Glutamatergic neuron (in vitro differentiated cells): Measurements from ENCODE around the gene PHACTR3. TPM values are rescaled to one million over a fixed set of nuclear protein-coding genes. Genes with fewer than 3 reads are reported as not detected.

ENCODE experiments used
- DNase-seq: peaks from one replicate; pipeline ENCODE4 v3.0.0; 2022
- H3K27ac Mint-ChIP-seq: one replicate; pipeline ENCODE4 v1.8.0; 2020; ENCODE audit warnings: mild to moderate bottlenecking, mixed read lengths, inconsistent platforms; ENCODE audit not compliant: unreplicated experiment
- H3K27me3 Mint-ChIP-seq: one replicate; pipeline ENCODE4 v1.8.0; 2020; ENCODE audit warnings: mild to moderate bottlenecking, moderate library complexity, mixed read lengths, inconsistent platforms; ENCODE audit not compliant: unreplicated experiment
- H3K36me3 Mint-ChIP-seq: one replicate; pipeline ENCODE4 v1.8.0; 2020; ENCODE audit warnings: mild to moderate bottlenecking, mixed read lengths, inconsistent platforms; ENCODE audit not compliant: unreplicated experiment
- H3K4me1 Mint-ChIP-seq: one replicate; pipeline ENCODE4 v1.8.0; 2020; ENCODE audit warnings: mild to moderate bottlenecking, low read depth, mixed read lengths, inconsistent platforms; ENCODE audit not compliant: unreplicated experiment
- H3K4me3 Mint-ChIP-seq: one replicate; pipeline ENCODE4 v1.8.0; 2020; ENCODE audit warnings: mild to moderate bottlenecking, mixed read lengths, inconsistent platforms; ENCODE audit not compliant: unreplicated experiment
- H3K9me3 Mint-ChIP-seq: one replicate; pipeline ENCODE4 v1.8.0; 2020; ENCODE audit warnings: mild to moderate bottlenecking, moderate library complexity, mixed read lengths, inconsistent platforms; ENCODE audit not compliant: unreplicated experiment
- total RNA-seq: library from RNA; stranded (reverse); fragmentation: NEBNext Ultra II Directional; extraction: Animal tissue kit (Norgen Biotek cat#: 25700); gene quantifications from one replicate; pipeline ENCODE4 v1.2.1, GENCODE V29; 2021; ENCODE audit not compliant: unreplicated experiment
- TF ChIP-seq, protein P1 (sequence below): fragments of 200-600 bp; sonication (generic); IDR thresholded peaks from one replicate; pipeline ENCODE4 v1.5.0; 2021; ENCODE audit not compliant: partially characterized antibody, unreplicated experiment

The PHACTR3 gene
- total RNA-seq, 1 donor from 2014 or later: 37.0 TPM

DNA sequence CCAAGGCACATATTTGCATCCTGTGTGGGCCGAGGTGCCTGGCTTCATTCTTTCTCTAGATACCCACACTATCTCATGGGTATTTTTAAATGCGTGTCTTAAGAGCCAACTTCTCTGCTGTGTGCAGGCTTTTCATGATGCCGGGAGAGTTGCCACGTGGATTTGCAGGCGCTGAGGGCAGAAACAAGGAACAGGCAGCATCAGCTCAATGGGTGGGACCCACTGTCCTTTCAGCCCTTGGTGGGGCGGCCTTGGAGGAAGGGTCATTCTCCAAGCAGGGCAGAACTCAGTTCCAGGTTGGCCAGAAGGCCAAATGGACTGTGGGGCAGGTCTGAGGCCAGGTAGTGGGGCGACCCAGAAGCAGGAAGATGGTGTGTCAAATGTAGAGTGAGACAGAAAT is 84.7 kb downstream of the PHACTR3 start:
- TF ChIP-seq, protein P1, sequence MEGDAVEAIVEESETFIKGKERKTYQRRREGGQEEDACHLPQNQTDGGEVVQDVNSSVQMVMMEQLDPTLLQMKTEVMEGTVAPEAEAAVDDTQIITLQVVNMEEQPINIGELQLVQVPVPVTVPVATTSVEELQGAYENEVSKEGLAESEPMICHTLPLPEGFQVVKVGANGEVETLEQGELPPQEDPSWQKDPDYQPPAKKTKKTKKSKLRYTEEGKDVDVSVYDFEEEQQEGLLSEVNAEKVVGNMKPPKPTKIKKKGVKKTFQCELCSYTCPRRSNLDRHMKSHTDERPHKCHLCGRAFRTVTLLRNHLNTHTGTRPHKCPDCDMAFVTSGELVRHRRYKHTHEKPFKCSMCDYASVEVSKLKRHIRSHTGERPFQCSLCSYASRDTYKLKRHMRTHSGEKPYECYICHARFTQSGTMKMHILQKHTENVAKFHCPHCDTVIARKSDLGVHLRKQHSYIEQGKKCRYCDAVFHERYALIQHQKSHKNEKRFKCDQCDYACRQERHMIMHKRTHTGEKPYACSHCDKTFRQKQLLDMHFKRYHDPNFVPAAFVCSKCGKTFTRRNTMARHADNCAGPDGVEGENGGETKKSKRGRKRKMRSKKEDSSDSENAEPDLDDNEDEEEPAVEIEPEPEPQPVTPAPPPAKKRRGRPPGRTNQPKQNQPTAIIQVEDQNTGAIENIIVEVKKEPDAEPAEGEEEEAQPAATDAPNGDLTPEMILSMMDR: no peak
- peaks cover 5% of the 10 kb centered on the region for H3K4me1 Mint-ChIP-seq
- H3K27ac Mint-ChIP-seq: no peak overlapping the region
- H3K36me3 Mint-ChIP-seq: peaks cover 10% of the 10 kb centered on the region
- H3K4me3 Mint-ChIP-seq: no peak overlapping the region
- peaks cover 1% of the 10 kb centered on the region for H3K9me3 Mint-ChIP-seq
- peaks cover 4% of the 10 kb centered on the region for H3K27me3 Mint-ChIP-seq
- no peak for DNase-seq

DNA sequence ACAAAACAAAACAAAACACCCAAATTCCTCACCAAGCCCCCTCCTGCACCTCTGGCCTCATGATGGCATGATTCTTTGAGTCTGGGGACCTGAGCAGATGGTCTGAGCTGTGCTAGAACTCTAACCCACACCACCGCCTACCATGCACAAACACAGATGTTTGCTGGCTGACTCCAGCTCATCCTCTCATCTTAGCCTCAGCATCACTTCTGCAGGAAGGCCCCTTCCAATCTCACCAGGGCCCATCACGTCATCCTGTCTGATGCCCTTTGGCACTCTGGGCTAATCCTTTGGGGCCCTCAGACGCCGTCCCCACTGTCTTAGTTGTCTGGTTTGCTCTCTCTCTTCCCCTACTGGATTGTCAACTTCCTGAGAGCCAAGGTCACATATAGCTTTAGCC is 85.8 kb downstream of the PHACTR3 start:
- DNase-seq: no peak
- Mint-ChIP-seq H3K9me3 (peaks cover 1% of the 10 kb centered on the region), H3K36me3 (peaks cover 10% of the 10 kb centered on the region), H3K4me3 (no peak overlapping the region), H3K27me3 (peaks cover 5% of the 10 kb centered on the region), H3K27ac (no peak overlapping the region), H3K4me1 (peaks cover 5% of the 10 kb centered on the region)
- TF ChIP-seq, protein P1: no peak

DNA sequence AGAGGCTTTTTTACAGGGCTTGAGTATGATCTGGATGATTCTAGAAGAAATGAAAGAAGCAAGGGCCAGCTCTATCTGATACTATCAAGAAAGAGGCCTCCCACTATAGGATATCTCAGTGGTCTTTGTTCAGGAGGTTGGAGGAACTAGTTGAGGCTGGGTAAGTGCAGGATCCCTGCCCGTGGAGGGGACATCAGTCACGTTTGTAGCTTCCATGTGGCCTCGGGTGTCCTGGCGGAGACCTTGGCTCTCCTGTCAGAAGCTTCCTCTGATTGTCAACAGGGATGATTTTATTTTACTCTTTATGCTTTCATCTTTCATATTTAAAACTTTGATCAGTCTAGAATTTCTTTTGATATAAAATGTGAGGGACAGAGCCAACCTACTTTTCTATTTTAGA is 86.6 kb downstream of the PHACTR3 start:
- no peak overlapping the region for H3K27ac Mint-ChIP-seq
- peaks cover 1% of the 10 kb centered on the region for H3K9me3 Mint-ChIP-seq
- no peak for DNase-seq
- TF ChIP-seq, protein P1: no peak
- peaks cover 5% of the 10 kb centered on the region for H3K4me1 Mint-ChIP-seq
- H3K27me3 Mint-ChIP-seq: peaks cover 5% of the 10 kb centered on the region
- no peak overlapping the region for H3K4me3 Mint-ChIP-seq
- peaks cover 10% of the 10 kb centered on the region for H3K36me3 Mint-ChIP-seq

DNA sequence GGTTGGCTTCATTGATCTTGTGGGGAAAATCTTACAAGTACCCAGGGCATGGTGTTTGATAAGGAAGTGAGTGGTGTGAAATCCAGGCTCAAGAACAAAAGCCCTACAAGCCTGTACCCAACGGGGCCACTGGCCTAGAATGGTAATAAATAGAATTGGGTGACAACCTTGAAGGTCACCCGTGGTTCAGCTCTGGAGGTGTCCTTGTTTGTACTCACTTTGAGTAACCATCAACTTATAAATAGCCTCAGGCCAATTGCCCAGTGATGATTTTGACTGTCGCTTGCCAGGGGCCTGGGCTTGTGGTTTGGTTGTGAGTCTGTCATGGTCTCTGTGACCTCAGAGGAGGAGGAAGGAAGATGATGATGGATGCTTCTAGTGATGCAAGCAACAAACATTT is 87.8 kb downstream of the PHACTR3 start:
- Mint-ChIP-seq H3K4me3 (no peak overlapping the region), H3K9me3 (peaks cover 1% of the 10 kb centered on the region), H3K27me3 (peaks cover 8% of the 10 kb centered on the region), H3K4me1 (peaks cover 9% of the 10 kb centered on the region), H3K36me3 (peaks cover 10% of the 10 kb centered on the region), H3K27ac (no peak overlapping the region)
- no peak for DNase-seq
- TF ChIP-seq, protein P1: no peak

DNA sequence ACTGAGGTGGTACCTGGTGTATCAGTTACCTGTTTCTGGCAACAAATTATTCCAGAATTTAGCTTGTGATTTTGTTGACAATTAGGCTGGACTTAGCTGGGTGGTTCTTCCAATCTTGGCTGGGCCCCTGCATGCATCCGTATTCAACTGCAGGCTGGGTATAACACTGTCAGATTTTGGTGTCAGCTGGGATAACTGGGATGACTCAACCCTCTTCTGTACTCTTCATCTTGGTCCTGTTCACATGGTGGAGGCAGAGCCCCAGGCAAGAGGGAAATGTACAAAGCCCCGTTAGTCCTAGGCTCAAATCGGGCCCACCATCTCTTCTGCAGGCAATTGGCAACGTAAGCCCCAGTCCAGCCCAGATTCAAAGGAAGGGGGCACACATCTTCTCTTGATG is 89.2 kb downstream of the PHACTR3 start:
- no peak overlapping the region for H3K27ac Mint-ChIP-seq
- H3K4me3 Mint-ChIP-seq: no peak overlapping the region
- peaks cover 17% of the 10 kb centered on the region for H3K4me1 Mint-ChIP-seq
- no peak for DNase-seq
- TF ChIP-seq, protein P1: no peak
- peaks cover 8% of the 10 kb centered on the region for H3K27me3 Mint-ChIP-seq
- H3K9me3 Mint-ChIP-seq: peaks cover 1% of the 10 kb centered on the region
- H3K36me3 Mint-ChIP-seq: peaks cover 8% of the 10 kb centered on the region
